Ureter (tissue), 1 donor: ENCODE data around the gene FAM168B. TPM values are rescaled to one million over a fixed set of nuclear protein-coding genes. Genes with fewer than 3 reads are reported as not detected.
A peak's percentile ranks its signal among the peaks of the same experiment; 100 is the strongest.

Experiments used
- DNase-seq: peaks from one replicate; pipeline ENCODE4 v3.0.0-alpha.2; 2020; ENCODE audit warnings: low spot score
- total RNA-seq: library from RNA; stranded (reverse); gene quantifications from one replicate; pipeline ENCODE4 v1.2.4, GENCODE V29; 2023
- donor health status: DM: yes; HTN: yes; CAD: no.

FAM168B gene
- total RNA-seq, 1 donor from 2014 or later: 70.9 TPM

- DNase-seq: peak; percentile 34
Observed at GRCh38 chr2:131039908-131040660, 53.2 kb downstream of the FAM168B start.

- peak; percentile 38 for DNase-seq
Observed at GRCh38 chr2:131039535-131039907, 53.7 kb downstream of the FAM168B start.

DNA sequence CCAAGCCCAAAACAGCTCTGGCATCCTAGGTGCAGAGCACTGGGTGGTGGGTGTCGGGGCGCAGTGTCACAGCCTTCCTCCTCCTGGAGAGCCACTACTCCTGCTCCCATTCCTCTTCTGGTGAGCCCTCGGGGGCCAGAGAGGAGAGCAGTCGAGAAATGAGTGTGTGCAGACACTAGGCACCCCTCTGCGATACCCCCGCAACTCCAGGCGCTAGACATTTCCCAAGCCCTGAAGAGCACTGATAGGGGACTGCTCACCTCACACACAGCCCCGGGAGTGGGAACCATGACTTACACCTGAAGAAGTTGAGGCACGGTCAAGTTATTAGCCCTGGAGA, 54.2 kb downstream of the FAM168B start:
- no peak for DNase-seq

DNA sequence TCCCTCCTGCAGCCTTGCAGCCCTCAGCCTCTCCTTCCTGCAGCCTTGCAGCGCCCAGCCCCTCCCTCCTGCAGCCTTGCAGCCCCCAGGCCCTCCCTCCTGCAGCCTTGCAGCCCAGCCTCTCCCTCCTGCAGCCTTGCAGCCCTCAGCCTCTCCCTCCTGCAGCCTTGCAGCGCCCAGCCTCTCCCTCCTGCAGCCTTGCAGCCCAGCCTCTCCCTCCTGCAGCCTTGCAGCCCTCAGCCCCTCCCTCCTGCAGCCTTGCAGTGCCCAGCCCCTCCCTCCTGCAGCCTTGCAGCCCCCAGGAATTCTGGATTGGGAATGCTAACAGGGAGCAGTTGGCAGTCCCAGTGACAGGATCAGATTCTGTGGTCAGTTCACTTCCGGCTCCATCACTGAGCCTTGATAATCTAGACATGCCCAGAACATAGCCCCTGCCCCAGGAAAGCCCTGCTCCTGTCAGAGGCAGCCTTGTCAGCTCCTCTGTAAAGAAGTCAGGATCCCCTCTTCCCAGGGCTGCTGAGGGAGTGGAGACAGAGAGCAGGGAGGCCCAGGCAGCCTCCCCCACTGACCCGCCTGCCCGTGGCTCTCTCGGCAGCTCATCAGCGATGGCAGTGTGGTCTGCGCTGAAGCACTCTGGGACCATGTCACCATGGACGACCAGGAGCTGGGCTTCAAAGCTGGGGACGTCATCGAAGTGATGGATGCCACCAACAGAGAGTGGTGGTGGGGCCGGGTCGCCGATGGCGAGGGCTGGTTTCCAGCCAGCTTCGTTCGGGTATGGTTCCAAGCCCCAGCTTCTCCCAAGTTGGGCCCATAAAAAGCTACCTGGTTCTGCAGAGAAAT, 54.8 kb downstream of the FAM168B start:
- no peak for DNase-seq

GRCh38 chr2:131037398-131038257, 55.6 kb downstream of the FAM168B start:
- no peak for DNase-seq

GRCh38 chr2:131036696-131037397, 56.4 kb downstream of the FAM168B start:
- peak; percentile 24 for DNase-seq

DNA sequence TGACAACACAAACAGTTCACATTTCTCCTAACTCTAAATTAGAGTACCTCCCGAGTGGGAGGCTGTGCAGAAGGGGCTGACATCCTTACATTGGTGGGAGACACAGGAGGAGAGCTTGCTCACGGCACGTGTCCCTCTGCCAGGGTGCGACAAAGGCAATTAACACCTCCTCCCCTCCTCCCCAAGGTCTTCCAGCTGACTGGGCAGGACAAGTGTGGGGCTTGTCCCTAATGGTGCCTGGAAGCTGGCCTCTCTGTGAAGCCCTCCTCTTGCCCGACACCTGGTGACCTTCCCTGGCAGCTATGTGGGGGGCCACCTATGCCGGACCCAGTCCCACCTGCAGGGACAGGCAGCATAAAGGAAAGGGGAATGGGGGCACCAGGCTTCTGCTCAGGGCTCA, 57.0 kb downstream of the FAM168B start:
- DNase-seq: peak; percentile 28

GRCh38 chr2:131035826-131036231, 57.4 kb downstream of the FAM168B start:
- peak; percentile 39 for DNase-seq

GRCh38 chr2:131035112-131035825, 58.0 kb downstream of the FAM168B start:
- DNase-seq: peak; percentile 34

DNA sequence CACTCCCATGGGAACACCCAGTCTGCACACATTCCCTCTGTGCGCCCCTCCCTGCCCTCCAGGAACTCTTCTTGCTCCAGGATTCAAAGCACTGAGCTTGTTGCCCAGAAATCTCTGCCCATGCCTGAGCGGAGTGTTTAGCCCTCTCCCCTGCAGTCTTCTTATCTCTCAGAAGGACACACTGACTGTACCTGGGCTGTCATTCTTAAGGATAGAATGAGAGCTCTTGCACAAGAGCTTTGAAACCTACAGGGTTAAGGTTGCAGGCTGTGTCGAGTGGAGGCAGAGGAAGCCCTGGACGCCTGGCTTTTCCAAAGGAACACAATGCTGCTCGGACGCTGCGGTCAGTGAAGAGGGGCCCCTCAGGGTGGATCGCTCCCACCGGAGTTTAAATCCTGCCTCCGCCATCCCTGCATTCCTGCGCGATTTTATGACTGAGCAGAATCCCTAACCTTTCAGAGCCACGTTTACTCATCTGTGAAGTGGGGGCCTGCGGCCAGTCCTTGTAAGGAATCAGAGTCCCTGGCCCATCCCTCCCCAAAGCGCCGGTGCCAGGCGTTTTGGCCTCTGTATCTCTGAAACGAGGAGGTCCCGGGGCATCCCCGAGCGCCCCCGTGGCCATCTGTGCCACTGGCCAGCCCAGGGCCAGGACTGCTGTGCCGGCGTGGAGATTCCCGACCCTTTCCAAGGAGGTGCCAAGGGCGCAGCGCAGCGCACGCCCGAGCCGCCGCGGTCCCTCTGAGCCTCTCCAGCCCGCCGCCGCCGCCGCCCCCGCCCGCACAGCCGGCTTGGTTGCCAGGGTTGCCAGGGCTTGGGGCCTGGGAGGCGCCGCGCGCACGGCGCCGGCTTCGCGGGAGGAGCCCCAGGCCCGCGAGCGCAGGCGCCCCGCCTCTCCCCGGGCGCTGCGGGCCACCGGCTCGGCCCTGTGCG, 58.9 kb downstream of the FAM168B start:
- DNase-seq: peak; percentile 41

DNA sequence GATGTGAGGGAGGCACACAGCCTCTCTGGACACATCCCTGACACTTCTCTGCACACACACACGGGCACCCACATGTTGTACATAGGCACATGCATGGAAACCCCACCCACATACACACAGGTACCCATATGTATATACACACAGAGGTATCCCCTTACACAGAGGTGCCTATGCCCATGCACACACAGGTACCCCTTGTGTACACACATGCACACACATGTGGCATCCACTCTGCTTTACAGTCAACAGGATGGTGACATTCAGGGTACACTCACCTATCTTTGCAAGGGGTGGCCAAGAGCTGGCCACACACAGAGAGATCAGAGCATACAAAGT, 59.5 kb downstream of the FAM168B start:
- DNase-seq: no peak

- DNase-seq: peak; percentile 9
Observed at GRCh38 chr2:131032393-131032836, 60.8 kb downstream of the FAM168B start.

DNA sequence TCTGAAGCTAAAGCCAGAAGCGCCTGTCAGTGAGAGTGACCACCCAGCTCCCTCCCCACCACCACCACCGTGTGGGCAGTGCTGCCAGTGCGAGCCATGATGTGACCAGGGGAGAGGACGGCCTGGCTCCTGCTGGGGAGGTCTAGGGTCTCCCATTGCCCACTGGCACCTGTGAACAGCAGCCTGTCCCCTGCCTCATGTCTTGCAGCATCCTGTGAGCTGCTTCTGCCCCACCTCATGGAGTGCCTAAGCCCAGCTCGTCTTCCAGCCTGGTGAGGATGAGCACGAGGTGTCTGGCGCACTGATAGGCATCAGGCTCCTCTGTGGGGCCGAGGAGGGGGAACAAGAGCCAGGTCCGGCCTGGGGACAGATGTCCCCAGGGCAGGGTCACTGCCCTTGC, 61.4 kb downstream of the FAM168B start:
- DNase-seq: peak; percentile 36

DNA sequence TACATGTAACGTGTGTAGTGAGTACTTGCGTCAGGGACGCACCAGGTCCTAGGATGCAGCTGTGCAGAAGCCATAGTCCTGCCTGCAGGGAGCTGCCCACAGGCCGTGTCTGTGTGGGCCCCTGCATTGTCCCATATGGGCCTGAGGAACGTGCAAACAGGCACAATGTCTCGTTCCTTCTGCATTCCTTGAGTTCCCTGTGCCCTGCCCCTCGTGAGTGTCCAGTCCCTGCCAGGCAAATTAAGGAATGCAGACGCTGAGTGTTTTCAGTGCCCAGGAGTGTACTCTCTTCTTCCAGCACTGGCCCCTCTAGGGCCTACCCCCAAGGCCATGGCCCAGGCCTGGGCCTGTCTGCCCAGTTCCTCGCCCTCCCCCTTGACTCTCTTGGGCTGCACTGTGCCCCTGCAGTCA, 61.8 kb downstream of the FAM168B start:
- peak; percentile 28 for DNase-seq

- DNase-seq: peak; percentile 34
Observed at GRCh38 chr2:131030478-131030971, 62.7 kb downstream of the FAM168B start.

GRCh38 chr2:131029812-131030211, 63.4 kb downstream of the FAM168B start:
- peak; percentile 9 for DNase-seq

DNA sequence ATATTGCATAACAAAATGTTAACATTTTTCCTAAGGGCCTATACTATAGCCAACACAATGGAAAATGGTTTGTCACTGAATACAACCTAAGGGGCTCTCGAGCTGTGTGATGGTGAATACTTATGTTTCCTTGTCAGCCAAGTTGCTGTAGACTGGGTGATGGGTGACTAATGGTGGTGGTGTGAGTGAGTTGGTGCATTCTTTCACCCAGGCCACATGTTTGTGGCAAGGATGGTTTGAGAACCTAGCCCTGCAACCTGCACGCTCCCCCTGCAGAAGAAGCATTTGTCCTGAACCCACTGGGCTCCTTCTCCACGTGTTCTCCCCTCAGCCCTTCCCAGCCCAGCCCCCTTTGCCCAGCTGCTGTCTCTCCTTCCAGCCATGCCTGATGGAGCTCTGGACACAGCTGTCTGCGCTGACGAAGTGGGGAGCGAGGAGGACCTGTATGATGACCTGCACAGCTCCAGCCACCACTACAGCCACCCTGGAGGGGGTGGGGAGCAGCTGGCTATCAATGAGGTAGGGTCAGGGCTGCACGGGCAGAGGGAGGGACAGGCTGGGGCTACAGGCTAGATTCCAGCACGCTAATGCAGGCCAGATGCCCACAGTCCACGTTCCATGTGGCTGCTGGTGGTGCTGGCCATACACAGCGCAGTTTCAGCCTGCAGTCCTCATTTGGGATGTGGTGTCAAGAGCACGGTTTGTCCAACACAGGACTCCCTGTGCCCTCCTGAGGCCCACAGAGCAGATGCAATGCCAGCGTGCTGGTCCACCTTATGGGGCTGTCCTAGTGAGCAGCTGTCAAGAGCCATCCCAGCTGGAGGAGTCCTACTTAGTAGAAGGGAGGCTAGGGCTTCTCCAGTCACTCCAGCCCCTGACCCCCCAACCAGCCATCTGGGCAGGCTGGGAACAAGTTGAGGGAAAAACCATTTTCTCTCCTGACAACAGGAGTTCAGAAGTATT, 65.4 kb downstream of the FAM168B start:
- DNase-seq: peak; percentile 39

DNA sequence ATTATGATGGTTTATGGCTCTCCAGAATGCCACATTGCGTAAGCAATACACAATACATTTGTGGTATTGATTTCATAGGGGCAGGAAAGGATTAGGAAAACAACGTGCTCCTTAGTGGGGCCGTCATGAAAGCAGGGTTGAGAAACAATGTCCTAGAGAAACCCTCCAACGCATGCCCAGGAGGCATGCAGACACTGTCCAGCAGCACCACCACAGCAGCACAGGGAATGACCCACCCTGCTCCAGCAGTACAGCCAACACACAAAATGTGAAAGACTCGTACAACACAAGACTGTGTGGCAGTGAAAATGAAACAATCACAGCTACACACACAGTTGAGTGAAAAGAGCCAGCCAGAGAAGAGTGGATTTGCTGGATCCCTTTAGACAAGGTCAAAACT, 66.3 kb downstream of the FAM168B start:
- no peak for DNase-seq
